Measurements from ENCODE around the gene IGFN1. TPM values are rescaled to one million over a fixed set of nuclear protein-coding genes. Genes with fewer than 3 reads are reported as not detected.

Gene IGFN1
- total RNA-seq (2014; rRNA removed) = 0.26 and 0.34 TPM in 2 replicates
- under 0.01 TPM for polyA plus RNA-seq (2012)

DNA sequence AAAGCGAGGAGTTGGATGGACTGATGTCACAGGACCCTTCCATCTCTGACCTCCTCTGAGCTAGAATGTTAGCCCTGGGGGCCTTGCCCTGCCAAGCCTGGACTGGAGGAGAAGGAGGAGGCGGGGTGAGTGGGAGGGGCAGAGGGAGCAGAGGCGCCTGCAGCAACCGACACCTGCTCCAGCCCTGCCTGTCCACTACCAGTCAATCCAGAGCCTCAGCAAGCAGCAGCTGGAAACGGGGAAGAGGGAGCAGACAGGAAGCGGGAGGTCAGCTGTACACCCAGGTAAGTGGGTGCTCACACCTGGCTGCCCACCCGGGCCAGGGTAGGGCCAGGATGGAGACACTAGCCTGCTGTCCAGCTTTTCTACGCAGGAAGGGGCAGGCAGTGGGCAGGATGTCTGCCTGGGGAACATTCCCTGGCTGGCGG lies at the start of gene IGFN1:
Gene IGFN1, plus strand, starts transcription at position 201 of the 428 bp plus-strand sequence. CDS start 2,470 bp downstream, outside the sequence.
- no peak for DNase-seq (ENCODE audit: low read depth)

DNA sequence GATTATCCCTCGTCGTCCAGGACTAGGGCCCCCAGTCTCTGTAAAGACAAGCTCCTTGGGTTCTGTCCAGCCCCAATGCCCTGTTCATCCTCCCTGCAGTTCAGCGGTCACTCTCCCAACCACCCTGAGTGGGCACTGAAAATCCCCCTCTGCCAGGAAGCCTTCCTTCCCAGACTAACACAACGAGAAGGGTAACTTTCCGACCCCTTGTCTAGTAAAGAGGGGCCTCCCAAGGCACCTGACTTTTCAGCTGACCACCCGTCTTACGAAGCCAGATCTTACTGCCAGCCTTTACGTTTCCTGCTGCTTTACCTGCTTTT lies 49.7 kb upstream of the IGFN1 start:
- DNase-seq (ENCODE audit: low read depth) = no peak

DNA sequence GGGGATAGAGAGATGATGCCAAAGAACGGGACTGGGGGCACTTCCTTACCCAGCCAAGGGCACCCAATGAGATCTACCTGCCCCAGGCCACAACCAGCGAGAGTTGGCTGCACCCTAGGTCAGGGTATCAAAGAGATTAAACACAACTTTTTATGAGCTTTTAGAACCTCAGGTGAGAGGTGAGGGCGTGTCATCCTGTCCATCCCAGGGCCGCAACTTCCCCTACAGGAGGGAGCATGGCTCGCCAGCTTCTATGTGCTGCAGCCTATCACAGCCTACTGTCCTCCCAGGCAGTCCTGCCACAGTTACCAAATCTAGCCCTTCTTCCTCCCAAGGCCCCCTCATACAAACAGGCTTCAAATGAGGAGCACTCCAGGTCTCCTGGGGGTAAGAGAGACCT lies 49.2 kb upstream of the IGFN1 start:
- no peak for DNase-seq (ENCODE audit: low read depth)

DNA sequence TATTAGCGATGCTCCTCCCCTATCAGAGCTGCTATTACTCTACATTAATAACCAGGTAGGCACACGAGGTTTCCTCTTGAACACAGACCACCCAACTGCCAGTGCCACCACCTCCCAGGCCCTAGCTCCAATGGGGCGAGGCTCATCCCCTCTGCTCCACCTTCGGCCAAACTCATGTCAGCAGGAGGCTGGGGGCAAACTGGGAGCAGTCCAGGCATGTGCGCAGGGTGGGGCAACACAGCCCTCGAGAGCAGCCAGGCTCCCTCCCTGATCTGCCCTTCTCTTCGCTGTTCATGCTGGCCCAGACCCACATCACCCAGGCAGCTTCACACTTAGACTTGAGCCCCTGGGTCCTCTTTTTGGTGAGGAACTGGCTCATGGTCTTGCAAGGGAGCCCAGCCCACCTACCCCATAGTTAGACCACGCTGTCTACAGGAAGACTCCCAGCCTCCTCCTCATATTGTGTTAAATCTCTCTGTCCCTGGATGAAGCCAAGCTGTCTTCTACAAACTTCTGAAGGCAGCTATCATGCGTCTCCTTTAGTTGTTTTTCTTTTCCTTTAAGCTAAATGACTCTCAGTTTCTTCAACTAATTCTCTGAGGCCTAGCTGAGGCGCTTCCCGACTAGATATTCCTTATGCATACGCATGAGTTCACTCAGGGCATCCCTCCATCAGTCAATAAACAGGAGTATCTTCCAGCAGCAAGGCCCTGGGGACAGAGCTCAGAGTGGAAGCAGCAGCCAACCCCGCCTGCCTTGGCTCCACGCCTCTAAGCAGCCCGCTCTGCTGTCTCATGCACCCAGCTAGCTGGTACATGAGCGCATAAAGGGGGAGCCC lies 48.4 kb upstream of the IGFN1 start:
- DNase-seq (ENCODE audit: low read depth) = no peak

DNA sequence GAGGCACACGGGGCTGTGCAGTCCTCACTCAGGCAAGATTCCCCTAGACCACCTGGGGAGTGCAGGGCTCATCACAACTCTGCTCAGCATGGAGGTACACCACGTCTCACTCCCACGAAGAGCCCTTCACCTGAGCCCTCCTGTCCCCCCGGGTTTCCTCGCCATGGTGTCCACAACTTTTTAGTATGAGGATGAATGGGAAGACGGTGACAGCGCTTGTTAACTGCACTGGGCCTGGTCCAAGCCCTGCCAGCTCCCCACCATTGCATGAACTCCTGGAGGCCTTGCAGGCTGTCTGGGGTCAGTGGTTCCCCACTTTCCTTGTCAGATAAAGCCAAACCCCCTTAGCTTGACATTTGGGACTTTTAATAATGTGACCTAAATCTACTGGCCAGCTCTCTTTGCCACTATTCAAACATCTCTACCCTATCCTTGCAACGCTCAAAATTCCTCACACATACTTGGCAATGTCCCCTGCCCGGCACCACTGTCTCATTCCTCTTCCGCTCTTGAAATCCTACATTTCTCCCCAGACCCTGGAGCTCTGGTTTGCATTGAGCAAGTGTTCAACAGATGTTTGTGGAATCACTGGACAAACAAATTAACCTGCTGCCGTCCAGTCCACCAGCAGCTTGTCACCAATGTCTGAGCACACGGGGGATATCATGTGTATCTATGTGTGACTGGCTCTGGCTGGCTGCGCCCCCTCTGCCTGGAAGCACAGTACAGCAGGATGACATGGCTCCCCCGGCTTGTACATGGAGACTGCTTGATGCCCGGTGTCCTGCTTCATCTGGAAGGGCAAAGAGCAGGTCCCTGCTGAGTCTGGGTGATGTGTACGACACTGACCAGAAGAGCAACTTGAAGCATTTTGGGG lies 47.5 kb upstream of the IGFN1 start:
- no peak for DNase-seq (ENCODE audit: low read depth)

DNA sequence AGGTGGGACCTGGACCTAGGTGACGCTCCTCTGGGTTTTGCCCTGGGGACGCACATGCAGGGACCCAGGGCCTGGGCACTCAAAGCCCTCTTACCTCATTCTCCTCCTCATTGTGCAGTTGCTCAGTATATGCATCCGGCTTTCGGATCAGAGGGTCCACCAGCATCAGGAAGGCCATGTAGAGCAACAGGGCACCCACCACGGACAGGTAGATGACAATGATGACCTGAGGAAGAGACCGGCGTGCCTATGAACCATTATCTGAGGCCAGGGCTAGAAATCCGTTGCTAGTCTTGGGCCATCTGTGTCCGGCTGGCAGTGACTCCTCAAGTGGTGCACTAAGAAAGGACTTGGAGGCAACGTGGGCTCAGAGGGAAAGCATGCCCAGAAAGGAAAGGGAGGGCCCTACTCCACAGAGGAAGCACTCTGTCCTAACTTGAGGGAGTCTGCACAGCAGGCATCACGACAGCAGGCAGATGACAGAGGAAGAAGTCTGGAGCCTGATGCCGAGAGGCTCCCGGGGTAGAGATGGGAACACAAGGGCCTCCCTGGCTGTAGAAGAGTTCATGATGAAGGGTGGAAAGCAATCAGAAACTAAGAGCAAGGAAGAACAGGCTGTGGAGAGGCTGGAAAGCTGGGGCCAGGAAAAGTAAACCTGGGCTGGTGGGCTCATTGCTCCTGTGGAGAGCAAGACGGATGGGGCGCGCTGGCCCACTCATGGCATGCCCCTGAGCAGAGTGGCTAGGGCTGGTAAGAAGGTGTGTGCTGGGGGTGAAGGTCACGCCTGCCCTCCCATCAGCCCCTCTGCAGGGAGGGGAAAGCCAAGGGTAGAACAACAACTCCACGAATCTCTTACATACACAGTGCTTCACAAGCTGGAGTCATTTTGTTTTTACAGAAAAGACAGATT lies 46.6 kb upstream of the IGFN1 start:
- DNase-seq (ENCODE audit: low read depth) = no peak

DNA sequence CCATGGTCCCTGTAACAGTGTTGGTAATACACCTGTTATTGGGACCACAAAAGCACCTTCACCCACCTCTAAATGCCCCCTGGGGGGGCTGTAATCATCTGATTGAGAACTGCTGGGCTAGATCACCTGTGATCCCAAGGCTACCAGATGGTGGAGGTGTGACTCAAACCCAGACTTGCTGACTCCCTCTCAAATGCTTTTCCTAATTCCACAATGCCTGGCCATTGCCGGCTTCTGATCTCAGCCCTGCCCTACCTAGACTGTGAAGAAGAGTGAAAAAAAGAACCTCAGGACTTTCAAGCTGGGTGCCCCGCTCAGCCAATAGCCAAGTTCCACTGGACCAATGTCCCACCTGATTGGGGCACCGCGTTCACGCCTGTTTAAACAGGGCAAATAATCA lies 45.9 kb upstream of the IGFN1 start:
- DNase-seq (ENCODE audit: low read depth) = no peak

DNA sequence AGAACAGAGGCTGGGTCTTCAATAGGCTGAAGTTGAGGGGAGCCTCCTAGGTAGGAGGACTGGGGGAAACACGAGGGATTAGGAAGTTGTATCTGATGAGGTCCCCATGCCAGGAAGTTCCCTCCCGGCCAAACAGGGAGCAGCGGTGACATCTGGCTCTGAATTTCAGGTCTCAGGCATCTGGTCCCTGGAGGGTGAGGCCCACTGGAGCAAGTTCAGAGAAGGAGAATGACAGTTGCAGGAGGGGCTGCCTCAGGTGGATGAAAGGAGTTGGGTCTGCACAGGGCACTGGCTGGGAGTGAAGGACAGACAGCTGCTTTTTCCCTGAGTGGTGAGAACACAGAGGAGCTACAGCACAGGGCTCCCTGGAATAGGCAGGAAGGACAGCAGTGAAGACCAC lies 45.5 kb upstream of the IGFN1 start:
- DNase-seq (ENCODE audit: low read depth) = no peak

DNA sequence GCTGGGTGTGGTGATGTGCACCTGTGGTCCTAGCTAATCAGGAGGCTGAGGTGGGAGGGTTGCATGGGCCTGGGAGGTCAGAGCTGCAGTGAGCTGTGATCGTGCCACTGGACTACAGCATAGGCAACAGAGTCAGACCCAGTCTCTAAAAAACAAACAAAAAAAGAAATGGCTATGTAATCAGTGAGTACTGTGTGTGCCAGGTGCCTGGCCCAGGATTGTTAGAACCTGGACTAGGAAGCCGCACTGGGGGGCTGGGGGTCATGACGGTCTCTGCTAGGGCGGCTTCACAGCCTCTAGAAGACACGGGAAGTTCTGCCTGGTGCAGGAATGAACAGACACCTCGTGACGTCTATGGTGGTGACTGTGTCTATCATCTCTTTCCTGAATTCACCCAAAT lies 44.8 kb upstream of the IGFN1 start:
- no peak for DNase-seq (ENCODE audit: low read depth)

DNA sequence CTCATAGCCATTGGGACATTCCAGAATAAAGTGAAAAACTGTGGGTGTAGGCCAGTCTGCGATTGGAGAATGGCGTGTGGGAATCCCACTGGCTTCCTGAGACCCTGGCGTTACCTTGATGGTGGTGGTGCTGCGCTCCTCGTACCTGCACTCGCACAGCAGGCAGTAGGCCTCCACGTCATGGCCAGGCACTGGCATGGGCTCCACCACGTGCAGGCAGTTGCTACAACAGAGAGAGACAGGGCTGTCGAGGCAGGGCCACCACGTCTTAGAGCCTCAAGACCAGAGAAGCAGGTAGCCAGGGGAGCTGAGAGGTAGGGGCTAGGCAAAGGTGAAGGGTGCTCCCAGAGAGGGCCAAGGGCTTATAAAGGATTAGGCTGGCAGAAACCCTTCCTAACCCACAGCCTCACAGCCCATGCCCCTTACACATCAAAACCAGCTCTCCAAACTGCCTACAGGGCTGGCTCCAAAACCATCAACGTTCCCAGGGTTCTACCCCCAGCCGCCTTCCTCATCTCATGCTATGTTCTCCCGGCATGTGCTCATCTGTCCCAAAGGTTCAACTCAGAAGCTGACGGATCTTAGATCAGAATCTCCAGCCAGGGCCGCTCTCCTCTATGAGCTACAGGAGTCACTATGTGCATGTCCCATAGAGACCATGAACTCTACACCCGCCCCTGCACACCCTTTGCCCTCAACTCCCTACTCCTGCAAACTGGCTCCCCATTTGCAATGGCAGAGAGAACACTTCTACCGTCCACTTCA lies 43.8 kb upstream of the IGFN1 start:
- no peak for DNase-seq (ENCODE audit: low read depth)

DNA sequence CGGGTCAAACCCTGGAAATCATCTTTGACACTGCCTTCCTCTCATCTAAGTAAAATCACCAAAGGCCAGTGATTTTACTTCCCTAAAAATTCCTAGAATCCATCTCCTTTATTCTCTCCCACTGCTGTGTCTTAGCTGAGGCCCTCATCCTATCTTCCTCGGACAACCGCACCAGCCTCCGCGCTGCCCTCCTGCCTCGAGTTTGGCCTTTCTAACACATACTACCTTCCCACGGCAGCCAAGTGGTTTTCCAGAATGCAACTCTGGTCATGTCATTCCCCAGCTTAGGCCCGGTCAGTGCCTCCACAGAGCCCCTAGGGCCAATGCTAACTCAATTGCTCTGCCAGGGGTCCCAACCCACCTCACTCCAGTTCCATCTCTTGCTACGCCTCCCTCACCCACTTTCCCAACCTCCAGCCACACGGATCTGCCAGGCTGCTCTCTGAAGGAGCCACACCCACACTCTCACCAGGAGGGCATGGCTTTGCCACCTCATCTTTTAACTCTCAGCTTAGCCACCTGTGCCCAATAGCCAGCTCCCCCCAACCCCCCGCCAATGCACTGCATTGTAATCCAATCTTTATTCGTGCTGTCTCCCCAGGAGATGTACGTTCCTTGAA lies 43.1 kb upstream of the IGFN1 start:
- no peak for DNase-seq (ENCODE audit: low read depth)

DNA sequence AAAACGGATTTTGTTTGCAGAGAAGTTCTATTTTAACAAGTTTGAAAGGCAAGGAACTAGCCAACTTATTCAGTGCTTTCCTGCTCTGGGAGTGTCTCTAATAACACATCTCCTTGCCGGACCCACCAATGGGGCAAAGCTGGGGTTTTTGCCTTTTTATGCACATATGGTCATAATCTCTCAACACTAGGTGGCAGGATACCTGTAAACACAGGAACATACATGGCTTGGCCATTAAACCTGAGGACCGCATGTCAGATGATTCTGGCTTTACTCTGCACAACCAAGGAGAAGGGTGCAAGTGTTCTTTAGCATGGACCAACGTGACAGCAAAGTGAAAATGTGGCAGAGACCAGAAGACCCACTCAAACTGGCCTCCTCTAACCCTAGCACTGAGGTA lies 41.2 kb upstream of the IGFN1 start:
- DNase-seq (ENCODE audit: low read depth) = peak; percentile 24

DNA sequence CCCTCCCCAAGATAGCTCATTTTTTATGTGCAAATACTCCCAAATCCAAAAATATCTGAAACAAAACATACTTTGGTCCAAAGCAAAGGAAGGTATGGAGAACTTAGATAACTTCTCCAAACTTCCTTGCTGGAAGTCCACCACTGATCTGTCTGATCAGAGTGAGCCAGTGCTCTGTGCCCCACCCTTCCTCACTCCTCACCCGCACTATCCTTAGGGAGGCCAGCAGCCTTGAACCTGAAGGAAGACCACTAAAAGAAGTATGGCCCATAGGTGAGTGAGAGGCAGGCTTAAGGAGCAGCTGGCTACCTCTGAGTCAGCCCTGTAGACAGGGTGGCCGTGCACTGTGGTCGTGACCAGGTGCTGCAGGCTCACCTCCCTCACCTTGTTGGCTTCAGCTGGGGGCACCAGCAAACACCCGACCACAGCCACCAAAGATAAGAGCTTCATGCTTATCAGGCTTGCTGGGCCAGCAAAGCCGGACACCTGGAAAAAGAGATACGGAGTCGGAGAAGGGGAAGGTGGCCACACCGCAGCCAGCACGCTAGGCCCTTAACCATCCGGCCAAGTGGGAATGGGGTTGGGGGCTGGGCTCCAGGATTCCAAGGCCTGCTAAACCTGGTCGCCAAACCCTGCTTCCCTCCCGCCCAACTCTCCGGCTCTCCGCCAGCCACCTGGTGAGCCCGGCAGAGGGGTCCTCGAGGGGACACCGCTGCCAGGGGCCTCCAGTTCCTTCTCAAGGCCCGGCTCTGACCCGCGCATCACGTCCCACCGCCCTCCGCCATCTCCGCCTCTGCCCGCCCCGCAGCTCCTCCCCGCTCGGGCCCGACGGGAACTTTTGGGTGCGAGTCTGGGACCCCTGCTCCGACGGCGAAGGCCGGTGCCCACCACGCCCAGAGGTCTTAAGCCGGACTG lies 36.9 kb upstream of the IGFN1 start:
- no peak for DNase-seq (ENCODE audit: low read depth)

DNA sequence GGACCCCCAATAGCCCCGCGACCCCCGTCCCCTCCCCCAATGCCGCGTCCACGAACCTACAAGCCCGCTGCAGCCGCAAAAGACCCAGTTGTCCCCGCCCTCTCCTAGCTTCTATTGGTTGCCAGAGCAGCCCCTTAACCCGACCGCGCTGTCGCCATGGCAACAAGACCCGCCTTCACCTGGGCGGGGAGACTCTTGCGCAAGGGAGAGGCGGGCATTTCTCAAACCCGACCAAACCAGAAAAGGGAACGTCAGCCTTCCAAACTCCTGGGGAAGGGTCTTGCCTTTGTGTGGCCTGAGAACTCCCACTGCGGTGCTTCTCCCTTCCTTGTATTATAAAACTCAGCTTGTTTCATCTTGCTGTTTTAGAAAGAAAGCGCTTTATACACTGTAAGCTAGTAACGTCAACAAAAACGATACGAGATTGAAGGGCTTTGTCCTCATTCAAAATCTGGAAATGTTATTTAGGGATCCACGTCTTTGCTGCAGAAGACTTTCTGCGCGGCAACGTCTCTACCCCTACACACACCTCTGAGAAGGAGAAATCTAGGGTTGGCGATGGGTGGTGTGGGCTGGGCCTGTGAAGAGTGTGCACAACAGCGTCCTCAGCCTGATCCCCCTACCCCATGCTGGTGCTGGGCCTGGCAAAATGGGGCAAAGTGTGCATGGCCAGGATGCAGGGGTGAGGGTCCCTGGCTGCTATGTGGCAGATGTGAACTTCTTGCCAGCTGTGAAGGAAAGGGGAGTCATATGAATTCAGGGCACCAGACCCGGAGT lies 36.0 kb upstream of the IGFN1 start, which contains the start of gene TMEM9:
Gene TMEM9, minus strand, starts transcription at position 86 of the 777 bp plus-strand sequence. CDS start 551 bp downstream, outside the sequence.
- DNase-seq (ENCODE audit: low read depth) = peak; percentile 92

DNA sequence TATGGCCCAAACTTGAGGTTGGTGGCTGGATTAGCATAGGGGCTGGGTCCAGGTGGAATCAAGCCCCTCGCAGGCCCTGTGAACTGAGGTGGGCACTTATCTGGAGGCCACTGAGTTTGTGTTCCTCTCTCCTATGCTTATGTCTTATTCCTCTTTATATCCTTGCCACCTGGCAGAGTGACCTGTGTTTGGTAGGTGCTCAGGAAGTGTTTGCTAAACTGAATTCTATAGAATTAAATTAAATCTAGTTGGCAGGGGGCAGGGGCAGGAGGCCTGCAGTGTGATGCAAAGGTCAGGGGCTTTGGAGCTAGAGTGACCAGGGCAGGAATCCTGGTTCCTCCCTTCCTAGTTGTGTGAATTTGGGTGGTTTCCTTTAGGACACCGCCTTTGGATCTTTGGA lies 35.3 kb upstream of the IGFN1 start:
- DNase-seq (ENCODE audit: low read depth) = no peak

DNA sequence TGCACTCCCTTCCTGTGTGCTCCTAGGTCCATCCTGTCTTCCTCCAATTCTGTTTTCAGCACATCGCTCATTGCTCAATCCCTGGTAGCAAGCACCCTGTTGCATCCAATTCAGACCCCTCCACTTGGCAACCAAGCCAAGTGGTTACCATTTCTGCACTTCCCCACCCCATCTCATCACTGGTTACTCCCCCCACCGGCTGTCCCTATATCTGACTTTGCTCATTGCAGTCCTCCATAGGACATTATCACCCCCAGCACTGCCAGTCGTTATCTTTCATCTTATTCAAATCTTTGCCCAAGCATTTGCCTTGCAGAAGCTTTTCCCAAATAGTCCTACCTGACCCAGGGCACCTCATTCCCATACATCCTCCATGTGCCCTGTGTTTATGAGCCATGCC lies 34.3 kb upstream of the IGFN1 start:
- no peak for DNase-seq (ENCODE audit: low read depth)

DNA sequence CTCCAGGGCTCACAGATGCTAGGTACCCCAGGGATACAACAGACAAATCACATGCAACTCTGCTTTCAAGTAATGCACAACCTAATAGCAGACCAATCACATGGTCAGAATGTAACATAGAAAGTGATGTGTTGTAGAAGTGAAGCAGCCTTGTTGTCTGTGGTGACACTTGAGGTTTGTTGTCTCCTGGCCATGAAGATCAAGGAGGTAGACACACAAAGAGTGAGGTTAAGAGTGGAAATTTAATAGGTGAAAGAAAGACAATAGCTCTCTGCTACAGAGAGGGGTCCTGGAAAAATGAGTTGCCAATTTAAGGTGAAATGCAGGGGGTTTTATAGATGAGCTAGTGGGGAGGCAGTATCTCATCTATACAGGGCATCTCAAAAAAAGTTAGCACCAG lies 33.8 kb upstream of the IGFN1 start:
- DNase-seq (ENCODE audit: low read depth) = no peak

DNA sequence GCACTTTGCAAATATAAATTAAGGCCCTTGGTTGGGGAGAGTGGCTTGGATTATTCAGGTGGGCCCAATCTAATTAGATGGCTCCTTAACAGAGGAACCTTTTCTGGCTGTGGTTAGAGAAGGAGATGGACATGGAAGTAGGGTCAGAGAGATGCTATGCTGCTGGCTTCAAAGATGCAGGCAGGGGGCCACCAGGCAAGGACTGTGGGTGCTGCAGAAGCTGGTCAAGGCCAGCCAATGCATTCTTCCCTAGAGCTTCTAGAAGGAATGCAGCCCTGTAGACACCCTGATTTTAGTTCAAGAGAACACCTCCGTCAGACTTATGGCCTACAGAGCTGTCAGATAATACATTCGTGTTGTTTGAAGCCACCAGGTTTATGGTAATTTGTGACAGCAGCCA lies 32.7 kb upstream of the IGFN1 start:
- no peak for DNase-seq (ENCODE audit: low read depth)
